Stimulated activated CD8-positive, alpha-beta memory T cell treated with anti-CD3 and anti-CD28 coated beads, Interleukin-15, amount 100 ng/mL, for 48 hours (primary cell): ENCODE results near the gene RBBP8NL.

Experiments used
- DNase-seq, 2 donors: peaks; one replicate each; pipeline ENCODE4 v3.0.0-alpha.2; 2020; ENCODE audit warnings: low read depth in 2 of 2

Gene RBBP8NL

GRCh38 chr20:62392621-62393334, 34.6 kb downstream of the RBBP8NL start:
- no peak for DNase-seq

- no peak for DNase-seq
Observed at GRCh38 chr20:62392077-62392418, 35.3 kb downstream of the RBBP8NL start.

GRCh38 chr20:62391165-62392076, 35.9 kb downstream of the RBBP8NL start:
- no peak for DNase-seq

- no peak for DNase-seq
Observed at GRCh38 chr20:62390317-62391164, 36.8 kb downstream of the RBBP8NL start.

GRCh38 chr20:62389601-62390087, 37.7 kb downstream of the RBBP8NL start:
- no peak for DNase-seq

- DNase-seq, result no peak
Observed at GRCh38 chr20:62388839-62389600, 38.3 kb downstream of the RBBP8NL start.

GRCh38 chr20:62387933-62388635, 39.3 kb downstream of the RBBP8NL start:
- DNase-seq, result no peak

GRCh38 chr20:62387219-62387913, 40.0 kb downstream of the RBBP8NL start:
- DNase-seq, result no peak

GRCh38 chr20:62386383-62387218, 40.7 kb downstream of the RBBP8NL start, which contains the start of gene RPS21:
Gene RPS21 (plus strand): TSS chr20:62387103. CDS start chr20:62387339, 236 bp downstream.
- peak; percentile 88 to 89 for DNase-seq

GRCh38 chr20:62382306-62383198, 44.8 kb downstream of the RBBP8NL start:
- peak; percentile 56 to 72 for DNase-seq

- no peak for DNase-seq
Observed at GRCh38 chr20:62381842-62382241, 45.5 kb downstream of the RBBP8NL start.

- no peak for DNase-seq
Observed at GRCh38 chr20:62381202-62381797, 46.0 kb downstream of the RBBP8NL start.

GRCh38 chr20:62378215-62378614, 49.1 kb downstream of the RBBP8NL start:
- no peak for DNase-seq

GRCh38 chr20:62377615-62378178, 49.6 kb downstream of the RBBP8NL start:
- no peak for DNase-seq

GRCh38 chr20:62377064-62377461, 50.3 kb downstream of the RBBP8NL start:
- no peak for DNase-seq

- no peak for DNase-seq
Observed at GRCh38 chr20:62376112-62377063, 51.0 kb downstream of the RBBP8NL start.
